Omental fat pad (tissue), 4 donors: Measurements from ENCODE around the gene ZNF253. TPM values are rescaled to one million over a fixed set of nuclear protein-coding genes. Genes with fewer than 3 reads are reported as not detected.
"Not testable (repeated sequence)": the region's sequence is repeated elsewhere in the genome, so short reads cannot be mapped to it uniquely, and the experiment has no call there.

ENCODE experiments used
- ATAC-seq: fragments of 150-250 bp; one replicate; pipeline ENCODE4 v1.9.1; 2016; ENCODE audit warnings: mild to moderate bottlenecking, moderate library complexity; ENCODE audit not compliant: low FRiP score
- DNase-seq: peaks from one replicate; pipeline ENCODE4 v3.0.0-alpha.2; 2019; ENCODE audit warnings: low spot score
- total RNA-seq, 4 donors: library from RNA; depleted of rRNA; stranded (reverse); fragments of >200 nt; gene quantifications; one replicate each; pipeline ENCODE4 v1.1.0, GENCODE V29; 2016
- TF ChIP-seq, protein P1 (sequence below), 3 donors: fragments of 450-650 bp; IDR thresholded peaks; one replicate each; pipeline ENCODE4 v1.5.1; 2016 to 2017; ENCODE audit warnings: antibody characterized with exemption in 3 of 3, mild to moderate bottlenecking in 3 of 3, moderate library complexity in 2 of 3

The ZNF253 gene
- total RNA-seq, 4 donors from 2014 or later = 3.0 to 12.8 (median 6.2) TPM

DNA sequence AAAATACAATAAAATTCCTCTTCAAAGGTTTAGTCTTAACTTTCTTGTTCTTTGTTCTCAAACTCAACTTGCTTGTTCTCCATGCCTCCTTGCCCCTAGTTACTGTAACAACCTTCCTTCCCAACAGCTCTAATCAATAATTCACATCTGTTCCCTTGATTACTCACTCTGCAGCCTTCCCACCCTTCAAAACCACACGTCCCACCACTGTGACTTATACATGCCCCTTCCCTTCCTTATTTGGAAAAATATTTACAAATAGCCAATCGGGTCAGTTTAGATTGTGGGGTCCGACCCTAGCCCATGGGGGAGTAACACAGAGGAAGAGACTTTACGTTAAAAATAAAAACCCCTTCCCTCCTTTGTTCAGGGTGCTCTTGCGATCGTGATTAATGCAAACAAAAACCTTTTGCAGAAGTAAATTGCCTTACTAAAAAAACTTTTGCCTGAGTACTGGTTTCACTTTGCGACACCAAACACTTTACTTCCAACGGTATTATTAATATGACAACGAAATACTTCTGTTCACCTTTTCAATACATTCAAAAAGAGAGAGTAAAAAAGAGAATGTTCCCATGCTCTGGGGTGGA is 34.6 kb downstream of the ZNF253 start:
- no peak for ATAC-seq
- TF ChIP-seq, protein P1, sequence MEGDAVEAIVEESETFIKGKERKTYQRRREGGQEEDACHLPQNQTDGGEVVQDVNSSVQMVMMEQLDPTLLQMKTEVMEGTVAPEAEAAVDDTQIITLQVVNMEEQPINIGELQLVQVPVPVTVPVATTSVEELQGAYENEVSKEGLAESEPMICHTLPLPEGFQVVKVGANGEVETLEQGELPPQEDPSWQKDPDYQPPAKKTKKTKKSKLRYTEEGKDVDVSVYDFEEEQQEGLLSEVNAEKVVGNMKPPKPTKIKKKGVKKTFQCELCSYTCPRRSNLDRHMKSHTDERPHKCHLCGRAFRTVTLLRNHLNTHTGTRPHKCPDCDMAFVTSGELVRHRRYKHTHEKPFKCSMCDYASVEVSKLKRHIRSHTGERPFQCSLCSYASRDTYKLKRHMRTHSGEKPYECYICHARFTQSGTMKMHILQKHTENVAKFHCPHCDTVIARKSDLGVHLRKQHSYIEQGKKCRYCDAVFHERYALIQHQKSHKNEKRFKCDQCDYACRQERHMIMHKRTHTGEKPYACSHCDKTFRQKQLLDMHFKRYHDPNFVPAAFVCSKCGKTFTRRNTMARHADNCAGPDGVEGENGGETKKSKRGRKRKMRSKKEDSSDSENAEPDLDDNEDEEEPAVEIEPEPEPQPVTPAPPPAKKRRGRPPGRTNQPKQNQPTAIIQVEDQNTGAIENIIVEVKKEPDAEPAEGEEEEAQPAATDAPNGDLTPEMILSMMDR (IDR thresholded peaks at IDR 0.05) = no peak
- no peak for DNase-seq

DNA sequence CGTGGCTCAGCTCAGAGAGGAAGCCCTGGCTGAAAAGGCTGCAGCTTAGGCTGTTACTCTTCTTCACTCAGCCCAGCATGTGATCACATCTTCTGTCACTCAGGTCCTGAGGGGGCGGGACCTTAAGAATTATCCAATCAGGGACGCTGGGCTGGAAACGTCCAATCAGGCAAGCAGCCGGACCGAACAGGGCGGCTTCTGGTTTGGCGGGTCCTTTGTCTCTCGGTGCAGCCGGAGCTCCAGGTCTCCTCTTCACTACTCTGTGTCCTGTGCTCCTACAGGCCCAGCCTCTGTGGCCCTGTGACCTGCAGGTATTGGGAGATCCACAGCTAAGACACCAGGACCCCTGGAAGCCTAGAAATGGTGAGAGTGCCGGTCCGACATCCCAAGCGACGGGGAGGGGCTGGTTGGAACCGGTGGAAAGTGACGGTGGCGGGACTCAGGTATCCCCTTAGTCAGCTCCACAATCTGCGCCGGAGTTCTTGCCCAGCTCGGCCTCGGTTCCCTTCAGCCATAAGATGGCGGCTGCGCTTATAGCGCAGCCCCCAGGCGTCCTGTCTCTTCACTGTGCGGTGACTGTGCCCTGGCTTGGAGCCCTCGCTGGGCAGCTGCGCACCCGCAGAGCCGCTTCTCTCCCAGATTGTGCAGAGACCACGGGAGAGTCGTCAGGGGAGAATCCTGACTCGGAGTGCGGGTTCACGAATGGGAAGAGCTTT is 35.2 kb downstream of the ZNF253 start, which contains the start of gene ZNF93:
Gene ZNF93 (plus strand): TSS at position 218 of the 716 bp plus-strand sequence. CDS start 143 bp downstream, at position 361.
- peak; percentile 93 for DNase-seq
- TF ChIP-seq, protein P1 (IDR thresholded peaks at IDR 0.05) = no peak
- ATAC-seq = peak; percentile 97

DNA sequence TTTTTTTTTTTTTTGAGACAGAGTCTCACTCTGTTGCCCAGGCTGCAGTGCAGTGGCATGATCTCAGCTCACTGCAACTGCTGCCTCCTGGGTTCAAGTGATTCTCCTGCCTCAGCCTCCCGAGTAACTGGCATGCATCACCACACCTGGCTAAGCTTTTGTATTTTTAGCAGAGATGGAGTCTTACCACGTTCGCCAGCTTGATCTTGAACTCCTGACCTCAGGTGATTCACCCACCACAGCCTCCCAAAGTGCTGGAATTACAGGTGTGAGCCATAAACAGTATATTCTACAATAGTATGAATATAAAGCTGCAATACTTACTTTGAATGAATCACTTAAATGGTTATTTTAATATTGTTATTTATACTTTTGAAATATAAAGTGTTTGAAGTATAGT is 41.9 kb downstream of the ZNF253 start:
- ATAC-seq, DNase-seq: not testable (repeated sequence)

DNA sequence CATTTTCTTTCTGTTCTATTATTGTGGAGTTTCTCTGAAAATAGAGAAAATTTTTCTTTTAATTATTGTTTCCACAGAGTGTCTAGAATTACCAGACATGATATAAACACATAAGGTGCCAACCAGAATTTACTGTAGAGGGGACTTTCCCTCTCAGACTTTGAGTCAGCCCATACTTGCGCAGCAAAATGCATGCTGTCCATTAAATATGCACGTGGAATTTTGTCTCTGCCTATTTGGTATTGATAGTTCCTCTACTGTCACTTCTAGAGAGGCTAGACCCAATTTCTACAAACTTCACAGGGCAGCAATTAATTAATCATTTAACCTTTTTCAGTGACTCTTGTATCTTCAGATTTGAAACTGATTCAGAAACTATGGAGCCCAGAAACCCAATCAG is 44.0 kb downstream of the ZNF253 start:
- TF ChIP-seq, protein P1 (IDR thresholded peaks at IDR 0.05) = no peak
- ATAC-seq (no peak), DNase-seq (no peak)

DNA sequence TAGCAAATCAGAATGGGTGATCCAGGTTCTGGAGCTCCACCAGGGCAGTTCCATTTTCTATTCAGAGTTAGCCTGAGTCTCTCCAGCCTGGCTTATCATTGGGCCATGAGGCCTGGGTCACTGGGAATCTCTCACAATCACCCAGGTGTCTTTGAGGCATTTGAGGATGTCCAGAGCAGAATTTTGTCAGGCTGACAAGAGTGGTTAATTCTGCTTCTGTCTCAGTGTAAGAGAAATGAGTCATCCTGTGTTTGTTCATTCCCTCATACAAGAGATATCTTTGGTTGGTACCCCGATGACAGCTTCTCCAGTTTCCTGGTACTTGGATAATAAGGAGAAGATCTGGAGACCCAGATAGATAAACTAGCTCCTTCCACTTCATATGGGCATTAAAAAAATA is 45.5 kb downstream of the ZNF253 start:
- DNase-seq (no peak), ATAC-seq (peak; percentile 23)

DNA sequence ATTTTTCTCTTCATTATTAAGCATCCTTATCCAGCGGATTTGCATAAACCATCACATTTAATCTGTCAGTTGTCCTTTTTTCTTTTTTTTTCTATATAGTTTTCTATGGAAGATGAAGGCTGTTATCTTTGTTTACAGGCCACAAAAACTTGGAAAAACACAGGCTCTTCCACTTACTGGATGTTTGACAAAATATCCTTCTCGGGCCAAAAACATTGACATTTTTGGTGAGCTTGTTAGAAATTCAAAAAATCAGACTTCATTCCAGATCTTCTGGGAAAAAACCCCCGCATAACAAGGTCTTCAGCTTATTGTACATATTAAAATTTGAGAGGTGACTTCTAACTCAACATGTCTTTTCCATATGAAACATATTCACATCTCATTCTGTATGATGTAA is 48.9 kb downstream of the ZNF253 start:
- TF ChIP-seq, protein P1 (IDR thresholded peaks at IDR 0.05) = no peak
- no peak for DNase-seq
- ATAC-seq = no peak

More for the DNA sequence above, 45.5 kb downstream of the ZNF253 start:
- TF ChIP-seq, protein P1 (IDR thresholded peaks at IDR 0.05) = no peak

DNA sequence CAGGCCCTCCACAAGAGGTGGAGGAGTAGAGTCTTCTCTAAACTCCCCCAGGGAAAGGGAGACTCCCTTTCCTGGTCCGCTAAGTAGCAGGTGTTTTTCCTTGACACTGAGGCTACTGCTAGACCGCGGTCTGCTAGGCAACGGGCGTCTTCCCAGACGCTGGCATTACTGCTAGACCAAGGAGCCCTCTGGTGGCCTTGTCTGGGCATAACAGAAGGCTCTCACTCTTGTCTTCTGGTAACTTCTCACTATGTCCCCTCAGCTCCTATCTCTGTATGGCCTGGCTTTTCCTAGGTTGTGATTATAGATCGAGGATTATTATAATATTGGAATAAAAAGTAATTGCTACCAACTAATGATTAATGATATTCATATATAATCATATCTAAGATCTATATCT is 64.7 kb downstream of the ZNF253 start:
- not testable (repeated sequence) for DNase-seq, ATAC-seq

DNA sequence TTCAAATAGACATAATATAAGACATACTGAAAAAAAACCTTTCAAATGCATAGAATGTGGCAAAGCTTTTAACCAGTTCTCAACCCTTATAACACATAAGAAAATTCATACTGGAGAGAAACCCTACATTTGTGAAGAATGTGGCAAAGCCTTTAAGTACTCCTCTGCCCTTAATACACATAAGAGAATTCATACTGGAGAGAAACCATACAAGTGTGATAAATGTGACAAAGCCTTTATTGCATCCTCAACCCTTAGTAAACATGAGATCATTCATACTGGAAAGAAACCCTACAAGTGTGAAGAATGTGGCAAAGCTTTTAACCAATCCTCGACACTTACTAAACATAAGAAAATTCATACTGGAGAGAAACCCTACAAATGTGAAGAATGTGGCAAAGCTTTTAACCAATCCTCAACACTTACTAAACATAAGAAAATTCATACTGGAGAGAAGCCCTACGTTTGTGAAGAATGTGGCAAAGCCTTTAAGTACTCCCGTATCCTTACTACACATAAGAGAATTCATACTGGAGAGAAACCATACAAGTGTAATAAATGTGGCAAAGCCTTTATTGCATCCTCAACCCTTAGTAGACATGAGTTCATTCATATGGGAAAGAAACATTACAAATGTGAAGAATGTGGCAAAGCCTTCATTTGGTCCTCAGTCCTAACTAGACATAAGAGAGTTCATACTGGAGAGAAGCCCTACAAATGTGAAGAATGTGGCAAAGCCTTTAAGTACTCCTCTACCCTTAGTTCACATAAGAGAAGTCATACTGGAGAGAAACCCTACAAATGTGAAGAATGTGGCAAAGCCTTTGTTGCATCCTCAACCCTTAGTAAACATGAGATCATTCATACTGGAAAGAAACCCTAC is 68.0 kb downstream of the ZNF253 start:
- not testable (repeated sequence) for ATAC-seq, DNase-seq
